C4-2B (cell line): ENCODE measurements around the gene DAB1.

Experiments
- CTCF ChIP-seq: fragments of 450-650 bp; conservative IDR thresholded peaks from 2 replicates; pipeline ENCODE4 v1.5.1; 2017; ENCODE audit warnings: mild to moderate bottlenecking
- ZFX ChIP-seq: fragments of 450-650 bp; IDR thresholded peaks from 2 replicates; pipeline ENCODE4 v1.6.1; 2017

DNA sequence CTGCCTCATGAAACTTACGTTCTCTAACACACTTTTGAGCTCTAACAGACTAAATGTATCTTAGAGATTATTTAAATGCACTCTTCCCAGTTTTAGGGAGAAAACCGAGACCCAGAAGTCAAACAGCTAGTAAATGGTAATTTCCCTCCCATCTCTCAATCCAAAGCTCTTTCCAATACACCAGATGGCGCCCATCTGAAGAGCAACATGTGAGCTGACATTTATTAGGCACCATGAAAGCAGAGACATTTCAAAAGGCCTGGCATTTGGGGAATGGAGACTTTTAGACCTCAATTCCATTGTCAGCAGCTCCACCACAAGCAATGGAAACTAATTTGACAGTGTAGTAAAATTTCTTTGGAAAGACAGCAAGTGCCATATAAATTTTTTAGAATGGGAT is 191.4 kb downstream of the DAB1 start:
- TF ChIP-seq CTCF (peak; percentile 29), ZFX (no peak)
